ENCODE measurements around the gene APOL2.
"Not testable (repeated sequence)": the region's sequence is repeated elsewhere in the genome, so short reads cannot be mapped to it uniquely, and the experiment has no call there.

- not testable (repeated sequence) for TF ChIP-seq CTCF, POLR2A (IDR thresholded peaks at IDR 0.05)
Measured at GRCh38 chr22:36209488-36209908, 29.8 kb downstream of the APOL2 start.
